ENCODE results near the gene ADD1. TPM values are rescaled to one million over a fixed set of nuclear protein-coding genes. Genes with fewer than 3 reads are reported as not detected.
A peak's percentile ranks its signal among the peaks of the same experiment; 100 is the strongest.
"Not testable (repeated sequence)": the region's sequence is repeated elsewhere in the genome, so short reads cannot be mapped to it uniquely, and the experiment has no call there.

The ADD1 gene
- total and polyA plus RNA-seq, 4 experiments from 2014 or later: 159 to 293 (median 230) TPM

- Histone ChIP-seq H3K9me3 (ENCODE audit: control insufficient read depth in 1 of 2, low read length in 2 of 2) (no peaks in the 10 kb centered on the region), H3K27ac (ENCODE audit: low read depth, low read length) (peak overlapping the region; percentile 25), H3K36me3 (ENCODE audit: insufficient read depth, low read length) (peaks cover 82% of the 10 kb centered on the region), H3K4me1 (ENCODE audit: insufficient read depth, low read length) (peaks cover 3% of the 10 kb centered on the region), H3K27me3 (ENCODE audit: insufficient read depth, low read length) (no peaks in the 10 kb centered on the region), H3K4me3 (ENCODE audit: low read length in 2 of 2) (no peak overlapping the region)
- intact Hi-C loops (cut with micrococcal nuclease): no loop called here
- Mint-ChIP-seq H3K4me1 (peaks cover 9 to 25% (median 15%) of the 10 kb centered on the region in 4 donors), H3K36me3 (peaks cover 41 to 73% of the 10 kb centered on the region in 2 donors), H3K4me3 (peak overlapping the region in 4 of 8 donors; percentile 1 to 36 (median 34)), H3K27me3 (no peaks in the 10 kb centered on the region), H3K27ac (peak overlapping the region in 6 of 7 donors; percentile 39 to 92 (median 80)), H3K9me3 (no peaks in the 10 kb centered on the region)
- ChIA-PET POLR2A (ENCODE audit: partially characterized antibody) (interaction anchor here (1.9 to 3.1 kb wide), 2 partner anchors 7 to 21 kb away, joined by 4 to 24 read pairs; partner anchors contain the start of genes GRK4 and NOP14), CTCF (ENCODE audit: partially characterized antibody) (interaction anchor here (2.2 kb wide), 1 partner anchor 11 kb away, joined by 7 read pairs; no protein-coding TSS in a partner anchor)
- DNase-seq: peak in 4 of 5 donors; percentile 17 to 57 (median 24)
These were observed 99.1 kb downstream of the ADD1 start for GRCh38 chr4:2942532-2943363.

DNA sequence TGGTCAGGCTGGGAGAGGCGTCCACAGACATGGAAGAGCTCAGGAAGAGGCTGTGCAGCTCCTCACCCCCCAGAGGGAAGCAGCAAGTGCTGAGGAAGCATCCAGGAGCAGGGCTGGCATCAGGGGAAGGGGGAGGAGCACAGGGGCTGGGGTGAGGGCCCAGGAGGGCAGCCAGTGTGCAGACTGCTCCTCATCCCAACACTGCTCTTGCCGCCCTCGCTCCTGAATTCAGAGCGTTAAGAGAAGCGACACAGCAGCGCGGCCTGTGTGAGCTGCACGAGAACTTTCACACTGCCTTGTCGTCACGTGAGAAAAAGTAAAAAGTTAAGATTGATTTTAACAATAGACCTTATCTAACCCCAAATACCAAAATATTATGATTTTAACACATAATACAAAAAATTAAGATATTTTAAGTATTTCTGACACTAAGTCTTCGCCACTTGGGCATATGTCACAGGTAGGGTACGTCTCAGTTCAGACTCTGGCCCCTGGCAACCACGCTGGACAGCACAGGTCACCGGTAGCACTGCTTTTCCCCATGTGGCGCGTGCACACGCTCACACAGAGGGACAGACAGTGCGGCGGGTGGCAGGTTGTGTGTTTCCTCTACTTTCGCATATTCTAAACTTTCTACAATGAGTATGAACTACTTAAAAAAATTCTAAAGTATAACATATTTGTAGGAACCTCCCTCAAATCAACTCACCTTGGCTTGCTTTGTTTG is 99.9 kb downstream of the ADD1 start:
- H3K27ac ChIP-seq (ENCODE audit: low read depth, low read length): peak overlapping the region; percentile 25
- no peaks in the 10 kb centered on the region for H3K4me1 ChIP-seq (ENCODE audit: insufficient read depth, low read length)
- POLR2A ChIA-PET (ENCODE audit: partially characterized antibody): interaction anchor here (1.3 to 3.1 kb wide), 3 partner anchors 8 to 20 kb away, joined by 4 to 24 read pairs (median 5); partner anchors contain the start of genes GRK4 and NOP14
- no peak for DNase-seq
- CTCF ChIA-PET (ENCODE audit: partially characterized antibody): interaction anchor here (1.3 to 2.2 kb wide), 2 partner anchors 10 to 162 kb away, joined by 3 to 7 read pairs; no protein-coding TSS in a partner anchor
- intact Hi-C loops (cut with micrococcal nuclease): loop anchor here (2.0 kb wide), 1 partner anchor 19 kb away; the partner anchor contains the start of genes GRK4 and NOP14
- no peak overlapping the region for H3K4me3 ChIP-seq (ENCODE audit: low read length in 2 of 2)
- H3K4me1 Mint-ChIP-seq: peaks cover 7 to 25% (median 15%) of the 10 kb centered on the region in 4 donors
- H3K4me3 Mint-ChIP-seq: no peak overlapping the region
- peaks cover 0 to 1% (median 0%) of the 10 kb centered on the region in 8 donors for H3K9me3 Mint-ChIP-seq
- H3K27ac Mint-ChIP-seq: peak overlapping the region in 5 of 7 donors; percentile 70 to 86 (median 78)
- no peaks in the 10 kb centered on the region for H3K9me3 ChIP-seq (ENCODE audit: control insufficient read depth in 1 of 2, low read length in 2 of 2)
- peaks cover 44 to 76% of the 10 kb centered on the region in 2 donors for H3K36me3 Mint-ChIP-seq
- no peaks in the 10 kb centered on the region for H3K27me3 Mint-ChIP-seq
- no peaks in the 10 kb centered on the region for H3K27me3 ChIP-seq (ENCODE audit: insufficient read depth, low read length)
- H3K36me3 ChIP-seq (ENCODE audit: insufficient read depth, low read length): peaks cover 86% of the 10 kb centered on the region

DNA sequence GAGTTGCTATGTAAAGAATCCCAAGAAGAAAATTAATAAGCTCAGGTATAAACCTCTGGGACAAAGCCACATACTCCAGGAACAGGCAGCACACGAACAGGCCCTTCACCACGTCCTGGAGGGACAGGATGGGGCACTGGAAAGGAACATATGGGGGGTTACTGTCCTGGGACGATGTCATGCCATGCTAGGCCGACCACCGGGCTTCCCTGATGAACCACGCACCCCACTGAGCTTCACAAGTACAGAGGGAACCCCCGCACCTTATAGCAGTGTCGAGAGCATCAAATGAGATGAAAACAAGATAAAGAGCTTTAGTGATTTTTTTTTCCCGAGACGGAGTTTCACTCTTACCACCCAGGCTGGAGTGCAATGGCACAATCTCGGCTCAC is 100.4 kb downstream of the ADD1 start:
- Mint-ChIP-seq H3K27ac (peak overlapping the region in 5 of 7 donors; percentile 13 to 86 (median 71)), H3K27me3 (no peaks in the 10 kb centered on the region), H3K36me3 (peaks cover 40 to 77% of the 10 kb centered on the region in 2 donors), H3K4me3 (no peak overlapping the region), H3K4me1 (peaks cover 7 to 20% (median 12%) of the 10 kb centered on the region in 4 donors), H3K9me3 (peaks cover 0 to 1% (median 0%) of the 10 kb centered on the region in 8 donors)
- H3K4me3 ChIP-seq (ENCODE audit: low read length in 2 of 2): no peak overlapping the region
- no peak overlapping the region for H3K27ac ChIP-seq (ENCODE audit: low read depth, low read length)
- no peaks in the 10 kb centered on the region for H3K9me3 ChIP-seq (ENCODE audit: control insufficient read depth in 1 of 2, low read length in 2 of 2)
- intact Hi-C loops (cut with micrococcal nuclease): loop anchor here (2.0 kb wide), 1 partner anchor 19 kb away; the partner anchor contains the start of genes GRK4 and NOP14
- ChIA-PET CTCF (ENCODE audit: partially characterized antibody) (interaction anchor here (1.3 to 2.2 kb wide), 2 partner anchors 10 to 162 kb away, joined by 3 to 7 read pairs; no protein-coding TSS in a partner anchor), POLR2A (ENCODE audit: partially characterized antibody) (interaction anchor here (0.8 to 3.1 kb wide), 4 partner anchors 8 to 19 kb away, joined by 3 to 24 read pairs (median 4); partner anchors contain the start of genes GRK4 and NOP14)
- DNase-seq: no peak
- peaks cover 86% of the 10 kb centered on the region for H3K36me3 ChIP-seq (ENCODE audit: insufficient read depth, low read length)
- no peaks in the 10 kb centered on the region for H3K4me1 ChIP-seq (ENCODE audit: insufficient read depth, low read length)
- no peaks in the 10 kb centered on the region for H3K27me3 ChIP-seq (ENCODE audit: insufficient read depth, low read length)

- Mint-ChIP-seq H3K9me3 (peaks cover 0 to 1% (median 0%) of the 10 kb centered on the region in 8 donors), H3K36me3 (peaks cover 39 to 81% of the 10 kb centered on the region in 2 donors), H3K27ac (peak overlapping the region in 4 of 7 donors; percentile 13 to 77 (median 36)), H3K4me1 (peaks cover 5 to 14% (median 10%) of the 10 kb centered on the region in 4 donors), H3K4me3 (no peak overlapping the region), H3K27me3 (no peaks in the 10 kb centered on the region)
- Histone ChIP-seq H3K36me3 (ENCODE audit: insufficient read depth, low read length) (peaks cover 85% of the 10 kb centered on the region), H3K9me3 (ENCODE audit: control insufficient read depth in 1 of 2, low read length in 2 of 2) (no peaks in the 10 kb centered on the region), H3K27ac (ENCODE audit: low read depth, low read length) (no peak overlapping the region), H3K4me3 (ENCODE audit: low read length in 2 of 2) (no peak overlapping the region), H3K27me3 (ENCODE audit: insufficient read depth, low read length) (no peaks in the 10 kb centered on the region), H3K4me1 (ENCODE audit: insufficient read depth, low read length) (no peaks in the 10 kb centered on the region)
- intact Hi-C loops (cut with micrococcal nuclease): loop anchor here (2.0 kb wide), 1 partner anchor 18 kb away; the partner anchor contains the start of genes GRK4 and NOP14
- DNase-seq: no peak
- POLR2A ChIA-PET (ENCODE audit: partially characterized antibody): interaction anchor here (0.6 to 3.1 kb wide), 6 partner anchors 9 to 19 kb away, joined by 3 to 24 read pairs (median 4); partner anchors contain the start of genes GRK4 and NOP14
- CTCF ChIA-PET (ENCODE audit: partially characterized antibody): interaction anchor here (1.1 to 2.2 kb wide), 3 partner anchors 9 to 163 kb away, joined by 3 to 7 read pairs (median 7); no protein-coding TSS in a partner anchor
These were observed 101.2 kb downstream of the ADD1 start for GRCh38 chr4:2944586-2945526.

DNA sequence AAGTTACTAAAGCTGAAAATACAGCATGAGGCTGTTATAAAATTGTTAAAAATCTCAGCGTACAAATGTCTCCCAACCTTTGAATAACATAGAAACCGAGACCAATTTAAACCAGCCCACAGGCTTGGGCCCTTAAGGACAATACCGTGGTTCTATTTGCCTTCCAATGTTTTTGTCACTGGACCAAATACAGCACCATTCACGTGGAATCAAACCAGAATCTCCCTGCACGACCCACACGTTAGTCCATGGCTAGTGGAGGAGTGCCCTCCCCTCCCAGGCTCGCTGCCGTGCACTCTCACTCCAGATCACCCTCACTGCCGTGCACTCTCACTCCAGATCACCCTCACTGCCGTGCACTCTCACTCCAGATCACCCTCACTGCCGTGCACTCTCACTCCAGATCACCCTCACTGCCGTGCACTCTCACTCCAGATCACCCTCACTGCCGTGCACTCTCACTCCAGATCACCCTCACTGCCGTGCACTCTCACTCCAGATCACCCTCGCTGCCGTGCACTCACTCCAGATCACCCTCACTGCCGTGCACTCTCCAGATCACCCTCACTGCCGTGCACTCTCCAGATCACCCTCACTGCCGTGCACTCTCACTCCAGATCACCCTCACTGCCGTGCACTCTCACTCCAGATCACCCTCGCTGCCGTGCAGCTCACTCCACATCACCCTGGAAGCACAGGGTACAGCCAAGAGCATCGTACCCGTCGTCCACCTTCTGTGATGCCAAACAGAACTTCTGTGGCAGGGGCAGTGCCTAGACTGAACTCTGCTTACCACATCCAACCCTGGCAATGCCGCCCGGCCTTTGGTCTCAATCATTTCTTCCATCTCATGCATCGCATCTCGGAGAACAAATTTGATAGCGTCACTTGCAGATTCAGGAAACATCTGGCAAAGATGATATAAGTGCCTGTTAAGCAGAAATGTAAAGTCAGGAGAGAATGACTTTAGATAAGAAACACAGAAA is 102.3 kb downstream of the ADD1 start:
- intact Hi-C loops (cut with micrococcal nuclease): loop anchor here (2.0 kb wide), 1 partner anchor 17 kb away; the partner anchor contains the start of genes GRK4 and NOP14
- not testable (repeated sequence) for H3K4me1 ChIP-seq (ENCODE audit: insufficient read depth, low read length); H3K27ac Mint-ChIP-seq; H3K27me3 Mint-ChIP-seq; H3K4me3 ChIP-seq (ENCODE audit: low read length in 2 of 2); DNase-seq; H3K9me3 Mint-ChIP-seq; H3K9me3 ChIP-seq (ENCODE audit: control insufficient read depth in 1 of 2, low read length in 2 of 2); H3K27me3 ChIP-seq (ENCODE audit: insufficient read depth, low read length); H3K4me3 Mint-ChIP-seq; H3K27ac ChIP-seq (ENCODE audit: low read depth, low read length)
- ChIA-PET CTCF (ENCODE audit: partially characterized antibody) (interaction anchor here (1.1 kb wide), 1 partner anchor 8 kb away, joined by 7 read pairs; no protein-coding TSS in a partner anchor), POLR2A (ENCODE audit: partially characterized antibody) (interaction anchor here (0.6 to 3.1 kb wide), 4 partner anchors 8 to 16 kb away, joined by 3 to 24 read pairs (median 5); no protein-coding TSS in a partner anchor)
- H3K36me3 ChIP-seq (ENCODE audit: insufficient read depth, low read length): peaks cover 86% of the 10 kb centered on the region
- peaks cover 4 to 14% (median 9%) of the 10 kb centered on the region in 4 donors for H3K4me1 Mint-ChIP-seq
- peaks cover 41 to 83% of the 10 kb centered on the region in 2 donors for H3K36me3 Mint-ChIP-seq
